Measurements from ENCODE around the gene EFNB2. TPM values are rescaled to one million over a fixed set of nuclear protein-coding genes. Genes with fewer than 3 reads are reported as not detected.

The EFNB2 gene
- total RNA-seq, 2 donors from 2014 or later: 4.6 to 6.7 TPM

DNA sequence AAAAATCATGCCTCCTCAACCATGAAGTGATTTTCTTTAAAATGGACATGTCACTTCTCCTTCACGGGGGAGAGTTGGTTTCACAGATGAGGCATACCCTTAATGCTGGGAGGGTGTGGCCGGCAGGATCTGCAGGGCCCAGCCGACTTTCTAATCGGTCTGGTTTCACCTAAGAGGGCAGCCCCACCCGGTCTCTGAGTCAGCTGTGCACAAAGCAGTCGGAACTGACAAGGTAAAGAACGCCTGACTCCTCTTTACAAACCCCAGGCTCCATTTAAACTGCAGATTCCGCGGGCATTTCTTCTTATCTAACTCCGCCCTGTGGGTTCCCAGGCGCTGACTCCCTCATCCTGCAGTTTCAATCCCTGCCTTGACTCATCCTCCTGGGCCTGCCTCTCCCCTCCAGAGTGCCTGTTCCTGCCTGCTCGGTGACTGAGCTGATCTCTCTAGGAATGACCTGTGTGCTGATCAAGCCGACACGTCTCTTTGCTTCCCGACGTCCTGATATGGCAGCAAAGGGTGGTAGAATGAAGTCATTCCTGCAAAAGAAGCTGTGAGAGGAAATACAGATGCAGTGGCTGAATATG, 63.4 kb downstream of the EFNB2 start:
- Histone ChIP-seq H3K27me3 (no peaks in the 10 kb centered on the region), H3K9me3 (no peaks in the 10 kb centered on the region), H3K27ac (no peak overlapping the region), H3K4me3 (no peak overlapping the region), H3K4me1 (peaks cover 20% of the 10 kb centered on the region), H3K36me3 (replicated peaks in 1 of 2; ENCODE audit: insufficient read depth in 1 of 2, low read depth in 2 of 2) (no peaks in the 10 kb centered on the region)
- DNase-seq (peak in 1 of 4 donors; percentile 21), ATAC-seq (no peak)
- no peak for TF ChIP-seq POLR2A (IDR thresholded peaks at IDR 0.05)
- TF ChIP-seq, protein P1, sequence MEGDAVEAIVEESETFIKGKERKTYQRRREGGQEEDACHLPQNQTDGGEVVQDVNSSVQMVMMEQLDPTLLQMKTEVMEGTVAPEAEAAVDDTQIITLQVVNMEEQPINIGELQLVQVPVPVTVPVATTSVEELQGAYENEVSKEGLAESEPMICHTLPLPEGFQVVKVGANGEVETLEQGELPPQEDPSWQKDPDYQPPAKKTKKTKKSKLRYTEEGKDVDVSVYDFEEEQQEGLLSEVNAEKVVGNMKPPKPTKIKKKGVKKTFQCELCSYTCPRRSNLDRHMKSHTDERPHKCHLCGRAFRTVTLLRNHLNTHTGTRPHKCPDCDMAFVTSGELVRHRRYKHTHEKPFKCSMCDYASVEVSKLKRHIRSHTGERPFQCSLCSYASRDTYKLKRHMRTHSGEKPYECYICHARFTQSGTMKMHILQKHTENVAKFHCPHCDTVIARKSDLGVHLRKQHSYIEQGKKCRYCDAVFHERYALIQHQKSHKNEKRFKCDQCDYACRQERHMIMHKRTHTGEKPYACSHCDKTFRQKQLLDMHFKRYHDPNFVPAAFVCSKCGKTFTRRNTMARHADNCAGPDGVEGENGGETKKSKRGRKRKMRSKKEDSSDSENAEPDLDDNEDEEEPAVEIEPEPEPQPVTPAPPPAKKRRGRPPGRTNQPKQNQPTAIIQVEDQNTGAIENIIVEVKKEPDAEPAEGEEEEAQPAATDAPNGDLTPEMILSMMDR (IDR thresholded peaks at IDR 0.05): no peak
- WGBS, 2 donors: 28 to 42% methylated on average over 16 of the region's 16 CpGs
- intact Hi-C loops (cut with DNase I): no loop called here

- no peaks in the 10 kb centered on the region for H3K36me3 ChIP-seq (replicated peaks in 1 of 2; ENCODE audit: insufficient read depth in 1 of 2, low read depth in 2 of 2)
- no peak for DNase-seq
- H3K4me3 ChIP-seq: no peak overlapping the region
- no peaks in the 10 kb centered on the region for H3K27me3 ChIP-seq
- no peak overlapping the region for H3K27ac ChIP-seq
- no peak for TF ChIP-seq POLR2A (IDR thresholded peaks at IDR 0.05)
- TF ChIP-seq, protein P1 (IDR thresholded peaks at IDR 0.05): no peak
- 76 to 91% methylated on average over 7 of the region's 7 CpGs for WGBS, 2 donors
- no peak for ATAC-seq
- no peaks in the 10 kb centered on the region for H3K9me3 ChIP-seq
- intact Hi-C loops (cut with DNase I): no loop called here
- peaks cover 11% of the 10 kb centered on the region for H3K4me1 ChIP-seq
Measured at GRCh38 chr13:106470576-106470975, 64.9 kb downstream of the EFNB2 start.

DNA sequence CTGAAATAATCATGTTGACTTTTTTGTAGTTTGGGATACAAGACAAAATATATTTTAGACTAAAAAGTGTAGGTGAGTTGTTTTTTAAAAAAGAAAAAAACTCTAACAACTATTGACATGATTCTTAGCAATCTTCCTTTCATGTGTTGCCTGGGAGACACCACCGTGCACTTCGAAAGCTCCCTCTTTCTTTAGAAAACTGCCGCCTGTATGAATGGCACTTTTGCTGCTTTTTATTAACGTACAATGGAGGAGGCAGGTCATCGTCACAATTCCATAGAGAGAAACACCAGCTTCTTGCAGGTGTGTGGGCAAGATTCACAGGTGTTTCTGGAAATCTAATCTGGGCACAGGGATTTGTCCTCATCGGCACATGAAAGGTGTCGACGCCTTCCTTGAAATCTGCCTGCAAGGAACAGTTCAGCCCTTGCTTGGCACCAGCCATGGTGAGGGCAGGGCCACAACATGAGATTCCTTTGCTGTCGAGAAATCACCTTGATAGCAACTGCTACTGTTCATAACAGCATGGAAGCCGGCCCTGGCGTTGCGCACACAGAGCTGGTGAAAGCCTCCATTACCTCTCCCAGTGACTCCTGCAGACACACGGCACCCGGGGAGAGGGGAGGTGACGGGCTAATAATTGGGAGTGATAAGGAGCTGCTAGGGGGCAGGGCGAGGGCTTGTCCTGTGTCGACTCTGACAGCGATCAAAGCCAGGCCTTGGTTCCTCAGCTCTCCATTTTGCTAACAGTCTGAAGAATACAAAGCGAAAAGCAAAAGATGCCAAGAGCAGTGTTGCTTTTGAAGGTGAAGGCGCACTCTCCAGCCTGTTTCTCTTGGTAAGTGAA, 66.5 kb downstream of the EFNB2 start:
- 56 to 72% methylated on average over 20 of the region's 20 CpGs for WGBS, 2 donors
- intact Hi-C loops (cut with DNase I): no loop called here

GRCh38 chr13:106468207-106468606, 67.3 kb downstream of the EFNB2 start:
- intact Hi-C loops (cut with DNase I): no loop called here
- ATAC-seq: peak; percentile 33
- Histone ChIP-seq H3K4me3 (no peak overlapping the region), H3K4me1 (peaks cover 5% of the 10 kb centered on the region), H3K27me3 (no peaks in the 10 kb centered on the region), H3K9me3 (no peaks in the 10 kb centered on the region), H3K27ac (no peak overlapping the region), H3K36me3 (replicated peaks in 1 of 2; ENCODE audit: insufficient read depth in 1 of 2, low read depth in 2 of 2) (no peaks in the 10 kb centered on the region)
- 24 to 26% methylated on average over 6 to 7 of the region's 7 CpGs for WGBS, 2 donors
- DNase-seq: peak in 2 of 4 donors; percentile 21 to 26
- TF ChIP-seq, protein P1 (IDR thresholded peaks at IDR 0.05): no peak
- TF ChIP-seq POLR2A (IDR thresholded peaks at IDR 0.05): no peak

More for the DNA sequence above, 66.5 kb downstream of the EFNB2 start:
- no peak for DNase-seq
- Histone ChIP-seq H3K9me3 (no peaks in the 10 kb centered on the region), H3K4me1 (peaks cover 5% of the 10 kb centered on the region), H3K36me3 (replicated peaks in 1 of 2; ENCODE audit: insufficient read depth in 1 of 2, low read depth in 2 of 2) (no peaks in the 10 kb centered on the region), H3K4me3 (no peak overlapping the region), H3K27me3 (no peaks in the 10 kb centered on the region), H3K27ac (no peak overlapping the region)
- ATAC-seq: no peak
- no peak for TF ChIP-seq POLR2A (IDR thresholded peaks at IDR 0.05)
- TF ChIP-seq, protein P1 (IDR thresholded peaks at IDR 0.05): no peak

Measured in body of pancreas (tissue), 4 donors.